Lung (tissue), 12 donors: Measurements from ENCODE around the gene OGG1. TPM values are rescaled to one million over a fixed set of nuclear protein-coding genes. Genes with fewer than 3 reads are reported as not detected.
A peak's percentile ranks its signal among the peaks of the same experiment; 100 is the strongest.

ENCODE experiments used
- ATAC-seq: fragments of 200-7000 bp; cut with Tn5 transposase; one replicate; pipeline ENCODE4 v1.9.1; 2020; ENCODE audit warnings: moderate number of reproducible peaks; ENCODE audit not compliant: insufficient read depth, low FRiP score
- DNase-seq, 3 donors: peaks; one replicate each; pipeline ENCODE4 v3.0.0-alpha.2; 2013 to 2017
- H3K27ac ChIP-seq, 2 donors: one replicate each; pipeline ENCODE4 v1.5.1; 2013; ENCODE audit warnings: mild to moderate bottlenecking in 2 of 2, moderate library complexity in 2 of 2, control low read depth in 1 of 2, inconsistent platforms in 1 of 2, low read depth in 1 of 2, low read length in 1 of 2
- H3K27me3 ChIP-seq, 3 donors: one replicate each; pipeline ENCODE4 v1.5.1; 2013; ENCODE audit warnings: low read length in 2 of 3; ENCODE audit not compliant: control insufficient read depth in 3 of 3, insufficient read depth in 3 of 3
- H3K36me3 ChIP-seq, 4 donors: one replicate each; pipeline ENCODE4 v1.5.1; 2013; ENCODE audit warnings: low read length in 4 of 4, mild to moderate bottlenecking in 1 of 4, moderate library complexity in 1 of 4; ENCODE audit not compliant: control insufficient read depth in 4 of 4, insufficient read depth in 4 of 4
- H3K4me1 ChIP-seq, 5 donors: one replicate each; pipeline ENCODE4 v1.5.1; 2013; ENCODE audit warnings: low read length in 5 of 5, mild to moderate bottlenecking in 2 of 5, moderate library complexity in 1 of 5; ENCODE audit not compliant: control insufficient read depth in 5 of 5, insufficient read depth in 5 of 5
- H3K4me3 ChIP-seq: one replicate; pipeline ENCODE4 v1.5.1; 2013; ENCODE audit warnings: mild to moderate bottlenecking, control low read depth, moderate library complexity
- H3K9ac ChIP-seq, 2 donors: one replicate each; pipeline ENCODE4 v1.5.1; 2013; ENCODE audit warnings: low read length in 2 of 2, control low read depth in 1 of 2; ENCODE audit not compliant: insufficient read depth in 1 of 2
- H3K9me3 ChIP-seq, 4 donors: one replicate each; pipeline ENCODE4 v1.5.1; 2013; ENCODE audit warnings: low read length in 3 of 4, mild to moderate bottlenecking in 1 of 4, moderate library complexity in 1 of 4; ENCODE audit not compliant: control insufficient read depth in 4 of 4, insufficient read depth in 3 of 4
- CTCF ChIP-seq: IDR thresholded peaks from 2 replicates; pipeline ENCODE4 v1.5.1; 2012; ENCODE audit warnings: mild to moderate bottlenecking; ENCODE audit errors: control extremely low read depth, extremely low read depth
- WGBS, 2 donors: extraction: QIAGEN DNeasy Blood & Tissue Kit; methylation state at CpG; one replicate each; pipeline ENCODE4 v1.1.7; 2013; 5-methylcytosine and 5-hydroxymethylcytosine counted together
- polyA plus RNA-seq, 2 donors: library from polyadenylated mRNA; stranded (reverse); fragments of 200-250 nt; gene quantifications; one replicate each; pipeline ENCODE4 v1.2.1, GENCODE V29; 2013
- total RNA-seq, 2 donors: library from RNA; depleted of rRNA in 1 of 2; stranded (reverse); fragments of >200 nt in 1 of 2; gene quantifications; one replicate each; pipeline ENCODE4 v1.2.1, GENCODE V29; 2014 to 2021
- donor health status: control.
- donor health status: control.
- donor health status: Bipolar disorder and iron deficiency.
- donor health status: healthy.
- donor health status: DM: yes; HTN: yes; CAD: no.

OGG1 gene
- total and polyA plus RNA-seq, 4 donors: 13.2 to 31.2 (median 23.3) TPM

GRCh38 chr3:9750556-9751411 is 1.0 kb downstream of the OGG1 start:
- no peak for TF ChIP-seq CTCF
- H3K27me3 ChIP-seq: no peaks in the 10 kb centered on the region
- peak overlapping the region; percentile 62 to 91 for H3K27ac ChIP-seq
- no peaks in the 10 kb centered on the region for H3K9me3 ChIP-seq
- no peak for ATAC-seq
- WGBS, 2 donors: 41 to 53% methylated on average over 17 of the region's 17 CpGs
- peak overlapping the region; percentile 61 for H3K4me3 ChIP-seq
- DNase-seq: no peak
- peak overlapping the region in 1 of 2 donors; percentile 54 for H3K9ac ChIP-seq
- peaks cover 19 to 54% (median 34%) of the 10 kb centered on the region in 4 donors for H3K36me3 ChIP-seq
- peaks cover 0 to 31% (median 9%) of the 10 kb centered on the region in 5 donors for H3K4me1 ChIP-seq

- Histone ChIP-seq H3K27ac (peak overlapping the region in 1 of 2 donors; percentile 11), H3K9me3 (no peaks in the 10 kb centered on the region), H3K9ac (no peak overlapping the region), H3K36me3 (peaks cover 21 to 59% (median 38%) of the 10 kb centered on the region in 4 donors), H3K4me1 (peaks cover 0 to 18% (median 4%) of the 10 kb centered on the region in 5 donors), H3K4me3 (no peak overlapping the region), H3K27me3 (no peaks in the 10 kb centered on the region)
- DNase-seq: no peak
- no peak for TF ChIP-seq CTCF
- ATAC-seq: no peak
- 36 to 45% methylated on average over 8 of the region's 8 CpGs for WGBS, 2 donors
Observed at GRCh38 chr3:9754678-9755077, 4.9 kb downstream of the OGG1 start.

- no peak overlapping the region for H3K27ac ChIP-seq
- WGBS, 2 donors: 91 to 93% methylated on average over 12 to 13 of the region's 13 CpGs
- peaks cover 13 to 57% (median 39%) of the 10 kb centered on the region in 4 donors for H3K36me3 ChIP-seq
- DNase-seq (no peak), ATAC-seq (no peak)
- no peaks in the 10 kb centered on the region for H3K27me3 ChIP-seq
- H3K9me3 ChIP-seq: no peaks in the 10 kb centered on the region
- peaks cover 0 to 5% (median 3%) of the 10 kb centered on the region in 5 donors for H3K4me1 ChIP-seq
- no peak overlapping the region for H3K9ac ChIP-seq
- TF ChIP-seq CTCF: no peak
- H3K4me3 ChIP-seq: no peak overlapping the region
Observed at GRCh38 chr3:9757427-9757826, 7.7 kb downstream of the OGG1 start.
